Neural cell (in vitro differentiated cells): ENCODE data around the gene ZCCHC24. TPM values are rescaled to one million over a fixed set of nuclear protein-coding genes. Genes with fewer than 3 reads are reported as not detected.

Experiments
- H2AFZ ChIP-seq: fragments of 200-600, 300-800 bp; sonication (generic), shearing (Covaris generic); 2 replicates; pipeline ENCODE4 v1.6.0; 2014; ENCODE audit warnings: low read depth, mild to moderate bottlenecking, antibody characterized with exemption, low read length, moderate library complexity
- H3F3A ChIP-seq: fragments of 200-600 bp; shearing (Covaris generic); 2 replicates; pipeline ENCODE4 v1.6.1; 2016; ENCODE audit warnings: mild to moderate bottlenecking, moderate library complexity, mixed read lengths, antibody characterized with exemption, low read length; ENCODE audit not compliant: insufficient read depth, poor library complexity, severe bottlenecking
- H3K27ac ChIP-seq: fragments of 200-600, 300-800 bp; sonication (generic), shearing (Covaris generic); 2 replicates; pipeline ENCODE4 v1.5.1; 2014; ENCODE audit warnings: mild to moderate bottlenecking, low read length, moderate library complexity
- H3K27me3 ChIP-seq: fragments of 300-800, 200-600 bp; sonication (generic), shearing (Covaris generic); 2 replicates; pipeline ENCODE4 v1.6.0; 2014; ENCODE audit warnings: mild to moderate bottlenecking, low read depth, low read length, moderate library complexity; ENCODE audit not compliant: insufficient read depth
- H3K36me3 ChIP-seq: fragments of 300-800, 200-600 bp; sonication (generic), shearing (Covaris generic); 2 replicates; pipeline ENCODE4 v1.5.1; 2014; ENCODE audit warnings: mild to moderate bottlenecking, antibody characterized with exemption, low read length, moderate library complexity; ENCODE audit not compliant: insufficient read depth
- H3K4me2 ChIP-seq: fragments of 300-800, 200-600 bp; sonication (generic), shearing (Covaris generic); 2 replicates; pipeline ENCODE4 v1.6.0; 2014; ENCODE audit warnings: mild to moderate bottlenecking, low read length
- H3K4me3 ChIP-seq: fragments of 300-800, 200-600 bp; sonication (generic), shearing (Covaris generic); 2 replicates; pipeline ENCODE4 v1.5.1; 2014; ENCODE audit warnings: mild to moderate bottlenecking, low read length, moderate library complexity
- H3K79me2 ChIP-seq: fragments of 200-600 bp; shearing (Covaris generic); replicated peaks from 2 replicates; pipeline ENCODE4 v1.6.0; 2014; ENCODE audit warnings: mild to moderate bottlenecking, low read length, moderate library complexity; ENCODE audit not compliant: insufficient read depth
- H3K9ac ChIP-seq: fragments of 300-800, 200-600 bp; sonication (generic), shearing (Covaris generic); 2 replicates; pipeline ENCODE4 v1.6.1; 2016; ENCODE audit warnings: mild to moderate bottlenecking, low read length, mixed read lengths
- H3K9me2 ChIP-seq: fragments of 200-600 bp; shearing (Covaris generic); 2 replicates; pipeline ENCODE4 v1.6.1; 2016; ENCODE audit warnings: mild to moderate bottlenecking, low read length, mixed read lengths; ENCODE audit not compliant: insufficient read depth
- H3K9me3 ChIP-seq: fragments of 200-600, 300-800 bp; sonication (generic), shearing (Covaris generic); 2 replicates; pipeline ENCODE4 v1.6.1; 2016; ENCODE audit warnings: mild to moderate bottlenecking, mixed run types, low read length, moderate library complexity, mixed read lengths
- H4K20me1 ChIP-seq: fragments of 200-600 bp; shearing (Covaris generic); 2 replicates; pipeline ENCODE4 v1.6.1; 2016; ENCODE audit warnings: mild to moderate bottlenecking, mixed run types; ENCODE audit not compliant: insufficient read depth
- EP300 ChIP-seq: fragments of 450-650 bp; conservative IDR thresholded peaks from 2 replicates; pipeline ENCODE4 v1.6.1; 2014; ENCODE audit warnings: antibody characterized with exemption, mild to moderate bottlenecking, moderate library complexity; ENCODE audit not compliant: poor library complexity, severe bottlenecking
- EZH2 ChIP-seq: fragments of 200-600, 300-800 bp; shearing (Covaris generic), sonication (generic); IDR thresholded peaks from 2 replicates; pipeline ENCODE4 v1.6.1; 2014; ENCODE audit warnings: antibody characterized with exemption, low read length, borderline replicate concordance, mild to moderate bottlenecking; ENCODE audit not compliant: insufficient read depth, poor library complexity, severe bottlenecking
- RAD21 ChIP-seq: fragments of 450-650 bp; conservative IDR thresholded peaks from 2 replicates; pipeline ENCODE4 v1.6.1; 2014; ENCODE audit warnings: antibody characterized with exemption, mild to moderate bottlenecking, moderate library complexity
- REST ChIP-seq: IDR thresholded peaks from 2 replicates; pipeline ENCODE4 v1.6.1; 2012; ENCODE audit warnings: borderline replicate concordance
- SMC3 ChIP-seq: fragments of 450-650 bp; conservative IDR thresholded peaks from 2 replicates; pipeline ENCODE4 v1.6.1; 2014; ENCODE audit warnings: antibody characterized with exemption, mild to moderate bottlenecking, moderate library complexity; ENCODE audit not compliant: poor library complexity
- TAF1 ChIP-seq: IDR thresholded peaks from 2 replicates; pipeline ENCODE4 v1.6.1; 2012; ENCODE audit warnings: low read depth
- polyA plus RNA-seq: library from polyadenylated mRNA; depleted of rRNA; stranded (reverse); fragments of >200 nt; gene quantifications from 2 replicates; pipeline ENCODE4 v1.2.3, GENCODE V29; 2014
- TF ChIP-seq, protein P1 (sequence below): fragments of 450-650 bp; IDR thresholded peaks from 2 replicates; pipeline ENCODE4 v1.5.1; 2014; ENCODE audit warnings: antibody characterized with exemption, mild to moderate bottlenecking, moderate library complexity; ENCODE audit not compliant: poor library complexity, severe bottlenecking

Gene ZCCHC24
- polyA plus RNA-seq, 1 donor from 2014 or later = not detected

DNA sequence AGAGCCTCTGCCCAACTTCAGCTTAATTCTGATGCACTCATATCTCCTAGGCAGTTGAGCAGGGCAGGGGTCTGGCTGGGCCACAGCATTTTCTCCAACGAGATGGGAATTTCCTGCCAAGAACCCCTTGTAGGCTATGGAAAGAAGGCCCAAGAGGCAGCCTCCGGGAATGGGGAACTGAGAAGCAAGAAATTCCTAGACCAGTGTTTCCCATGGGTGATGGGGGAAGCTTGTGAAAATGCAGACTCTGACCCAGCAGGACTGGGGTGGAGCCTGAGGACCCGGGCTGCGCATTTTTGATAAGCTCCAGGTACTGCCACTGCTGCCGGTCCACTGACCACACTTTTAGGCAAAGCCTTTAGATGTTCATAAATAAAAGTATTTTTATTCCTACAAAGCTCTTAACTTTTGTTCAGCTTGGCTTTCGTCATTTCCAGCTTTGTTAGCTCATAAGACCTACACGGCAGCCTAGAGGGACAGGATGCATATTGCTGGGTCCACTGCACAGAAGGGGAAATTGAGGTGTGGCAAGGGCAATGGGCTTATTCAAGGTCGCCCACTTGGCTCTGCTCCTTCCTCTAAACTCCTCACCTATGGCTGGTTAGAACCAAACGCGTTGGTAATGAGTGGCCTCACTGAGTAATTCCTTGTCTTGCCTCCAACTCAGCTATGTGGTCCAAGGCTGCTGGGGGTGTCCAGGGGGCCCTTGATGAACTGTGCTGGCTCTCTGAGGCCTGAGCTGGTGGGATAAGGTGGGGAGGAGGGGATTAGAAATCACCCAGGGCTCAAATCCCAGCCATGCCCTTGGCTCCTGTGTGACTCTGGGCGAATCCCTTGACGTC is 29.5 kb downstream of the ZCCHC24 start:
- Histone ChIP-seq H3K27me3 (no peaks in the 10 kb centered on the region), H3K79me2 (no peaks in the 10 kb centered on the region), H3K36me3 (no peaks in the 10 kb centered on the region), H3K4me2 (no peak overlapping the region), H3K9me2 (no peaks in the 10 kb centered on the region), H3K9ac (no peak overlapping the region), H4K20me1 (no peaks in the 10 kb centered on the region), H3F3A (no peaks in the 10 kb centered on the region), H3K4me3 (no peak overlapping the region), H2AFZ (no peak overlapping the region), H3K27ac (no peak overlapping the region), H3K9me3 (no peaks in the 10 kb centered on the region)
- no peak for TF ChIP-seq REST
- TF ChIP-seq SMC3 = no peak
- no peak for TF ChIP-seq EP300
- TF ChIP-seq RAD21 = no peak

- no peaks in the 10 kb centered on the region for H3K9me2 ChIP-seq
- H3K9ac ChIP-seq = no peak overlapping the region
- no peak overlapping the region for H3K4me3 ChIP-seq
- no peak overlapping the region for H2AFZ ChIP-seq
- H3K9me3 ChIP-seq = no peaks in the 10 kb centered on the region
- no peaks in the 10 kb centered on the region for H3F3A ChIP-seq
- H3K36me3 ChIP-seq = no peaks in the 10 kb centered on the region
- H3K27me3 ChIP-seq = no peaks in the 10 kb centered on the region
- TF ChIP-seq, protein P1, sequence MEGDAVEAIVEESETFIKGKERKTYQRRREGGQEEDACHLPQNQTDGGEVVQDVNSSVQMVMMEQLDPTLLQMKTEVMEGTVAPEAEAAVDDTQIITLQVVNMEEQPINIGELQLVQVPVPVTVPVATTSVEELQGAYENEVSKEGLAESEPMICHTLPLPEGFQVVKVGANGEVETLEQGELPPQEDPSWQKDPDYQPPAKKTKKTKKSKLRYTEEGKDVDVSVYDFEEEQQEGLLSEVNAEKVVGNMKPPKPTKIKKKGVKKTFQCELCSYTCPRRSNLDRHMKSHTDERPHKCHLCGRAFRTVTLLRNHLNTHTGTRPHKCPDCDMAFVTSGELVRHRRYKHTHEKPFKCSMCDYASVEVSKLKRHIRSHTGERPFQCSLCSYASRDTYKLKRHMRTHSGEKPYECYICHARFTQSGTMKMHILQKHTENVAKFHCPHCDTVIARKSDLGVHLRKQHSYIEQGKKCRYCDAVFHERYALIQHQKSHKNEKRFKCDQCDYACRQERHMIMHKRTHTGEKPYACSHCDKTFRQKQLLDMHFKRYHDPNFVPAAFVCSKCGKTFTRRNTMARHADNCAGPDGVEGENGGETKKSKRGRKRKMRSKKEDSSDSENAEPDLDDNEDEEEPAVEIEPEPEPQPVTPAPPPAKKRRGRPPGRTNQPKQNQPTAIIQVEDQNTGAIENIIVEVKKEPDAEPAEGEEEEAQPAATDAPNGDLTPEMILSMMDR = no peak
- no peak for TF ChIP-seq RAD21
- TF ChIP-seq REST = no peak
- no peak for TF ChIP-seq EZH2
- no peak for TF ChIP-seq TAF1
- H3K79me2 ChIP-seq = no peaks in the 10 kb centered on the region
- H3K27ac ChIP-seq = no peak overlapping the region
- H4K20me1 ChIP-seq = no peaks in the 10 kb centered on the region
- no peak overlapping the region for H3K4me2 ChIP-seq
Observed at GRCh38 chr10:79414714-79415113, 30.7 kb downstream of the ZCCHC24 start.
